ENCODE results near the gene NINJ2. TPM values are rescaled to one million over a fixed set of nuclear protein-coding genes. Genes with fewer than 3 reads are reported as not detected.
"Not testable (repeated sequence)": the region's sequence is repeated elsewhere in the genome, so short reads cannot be mapped to it uniquely, and the experiment has no call there.

The NINJ2 gene
- total RNA-seq, 1 donor from 2014 or later, result 2.7 TPM

- no peak for DNase-seq (ENCODE audit: extremely low read depth, low read depth, low spot score)
Measured at GRCh38 chr12:642633-643474, 20.4 kb downstream of the NINJ2 start.

GRCh38 chr12:641321-641720 is 21.9 kb downstream of the NINJ2 start:
- not testable (repeated sequence) for DNase-seq (ENCODE audit: extremely low read depth, low read depth, low spot score)

- no peak for DNase-seq (ENCODE audit: extremely low read depth, low read depth, low spot score)
Measured at GRCh38 chr12:640773-641172, 22.5 kb downstream of the NINJ2 start.

GRCh38 chr12:639988-640387 is 23.3 kb downstream of the NINJ2 start:
- no peak for DNase-seq (ENCODE audit: extremely low read depth, low read depth, low spot score)

- DNase-seq (ENCODE audit: extremely low read depth, low read depth, low spot score), result no peak
Measured at GRCh38 chr12:639566-639965, 23.7 kb downstream of the NINJ2 start.

- DNase-seq (ENCODE audit: extremely low read depth, low read depth, low spot score), result no peak
Measured at GRCh38 chr12:638953-639557, 24.2 kb downstream of the NINJ2 start.

- DNase-seq (ENCODE audit: extremely low read depth, low read depth, low spot score), result no peak
Measured at GRCh38 chr12:636632-637031, 26.6 kb downstream of the NINJ2 start.

- no peak for DNase-seq (ENCODE audit: extremely low read depth, low read depth, low spot score)
Measured at GRCh38 chr12:633731-634130, 29.5 kb downstream of the NINJ2 start.

- DNase-seq (ENCODE audit: extremely low read depth, low read depth, low spot score), result no peak
Measured at GRCh38 chr12:632102-632696, 31.0 kb downstream of the NINJ2 start.

- DNase-seq (ENCODE audit: extremely low read depth, low read depth, low spot score), result no peak
Measured at GRCh38 chr12:630656-631632, 32.3 kb downstream of the NINJ2 start.

- not testable (repeated sequence) for DNase-seq (ENCODE audit: extremely low read depth, low read depth, low spot score)
Measured at GRCh38 chr12:628742-629078, 34.5 kb downstream of the NINJ2 start.

- DNase-seq (ENCODE audit: extremely low read depth, low read depth, low spot score), result no peak
Measured at GRCh38 chr12:627863-628741, 35.1 kb downstream of the NINJ2 start.

- DNase-seq (ENCODE audit: extremely low read depth, low read depth, low spot score), result no peak
Measured at GRCh38 chr12:627285-627684, 36.0 kb downstream of the NINJ2 start.

- DNase-seq (ENCODE audit: extremely low read depth, low read depth, low spot score), result no peak
Measured at GRCh38 chr12:625998-626397, 37.2 kb downstream of the NINJ2 start.

GRCh38 chr12:623865-624372 is 39.3 kb downstream of the NINJ2 start:
- DNase-seq (ENCODE audit: extremely low read depth, low read depth, low spot score), result no peak

GRCh38 chr12:623172-623864 is 39.9 kb downstream of the NINJ2 start:
- DNase-seq (ENCODE audit: extremely low read depth, low read depth, low spot score), result no peak

GRCh38 chr12:622416-622815 is 40.8 kb downstream of the NINJ2 start:
- no peak for DNase-seq (ENCODE audit: extremely low read depth, low read depth, low spot score)

- DNase-seq (ENCODE audit: extremely low read depth, low read depth, low spot score), result no peak
Measured at GRCh38 chr12:619346-619745, 43.9 kb downstream of the NINJ2 start.

GRCh38 chr12:618605-619004 is 44.6 kb downstream of the NINJ2 start:
- DNase-seq (ENCODE audit: extremely low read depth, low read depth, low spot score), result no peak

Data from glomerular endothelial cell (primary cell).